Heart left ventricle (tissue), 16 donors: ENCODE results near the gene CCNI. TPM values are rescaled to one million over a fixed set of nuclear protein-coding genes. Genes with fewer than 3 reads are reported as not detected.
A peak's percentile ranks its signal among the peaks of the same experiment; 100 is the strongest.

ENCODE experiments used
- ATAC-seq, 4 donors: fragments of 200-7000 bp; cut with Tn5 transposase; one replicate each; pipeline ENCODE4 v1.9.1; 2020 to 2022; ENCODE audit warnings: moderate library complexity in 4 of 4, mild to moderate bottlenecking in 3 of 4, moderate number of reproducible peaks in 1 of 4
- DNase-seq, 5 donors: peaks; one replicate each; pipeline ENCODE4 v3.0.0-alpha.2; 2020
- H3K27ac ChIP-seq, 12 donors: fragments of 200-600 bp; sonication (generic) in 4 of 12; one replicate each; pipeline versions ENCODE4 v1.5.0 to v1.8.0; 2016 to 2022; ENCODE audit warnings: mild to moderate bottlenecking in 2 of 12
- H3K27me3 ChIP-seq, 9 donors: fragments of 200-600 bp; sonication (generic) in 2 of 9; one replicate each; pipeline versions ENCODE4 v1.5.1 to v1.8.0; 2016 to 2022; ENCODE audit warnings: mild to moderate bottlenecking in 3 of 9
- H3K36me3 ChIP-seq, 9 donors: fragments of 200-600 bp; sonication (generic) in 2 of 9; one replicate each; pipeline versions ENCODE4 v1.5.0 to v1.8.0; 2018 to 2022; ENCODE audit warnings: mild to moderate bottlenecking in 2 of 9
- H3K4me1 ChIP-seq, 12 donors: fragments of 200-600 bp; sonication (generic) in 4 of 12; one replicate each; pipeline versions ENCODE4 v1.5.0 to v1.8.0; 2016 to 2022; ENCODE audit warnings: mild to moderate bottlenecking in 3 of 12
- H3K4me3 ChIP-seq, 12 donors: fragments of 200-600 bp; sonication (generic) in 4 of 12; one replicate each; pipeline versions ENCODE4 v1.5.0 to v1.8.0; 2017 to 2022; ENCODE audit warnings: mild to moderate bottlenecking in 9 of 12, moderate library complexity in 4 of 12
- H3K9me3 ChIP-seq, 12 donors: fragments of 200-600 bp; sonication (generic) in 4 of 12; one replicate each; pipeline versions ENCODE4 v1.5.0 to v1.8.0; 2016 to 2022; ENCODE audit warnings: mild to moderate bottlenecking in 1 of 12
- POLR2A ChIP-seq, 2 donors: fragments of 450-650 bp; IDR thresholded peaks; one replicate each; pipeline ENCODE4 v1.6.1; 2017; ENCODE audit warnings: antibody characterized with exemption in 2 of 2, mild to moderate bottlenecking in 2 of 2, moderate library complexity in 2 of 2
- whole genome bisulfite sequencing, 4 donors: extraction: QIAGEN DNeasy Blood & Tissue Kit in 2 of 4; methylation state at CpG; one replicate each; pipeline versions ENCODE4 v1.1.5 to v1.1.7; 2013 to 2018; 5-methylcytosine and 5-hydroxymethylcytosine counted together
- intact Hi-C, 10 donors: fragments of 100-400 bp; cut with DNase I; formaldehyde crosslinking; loops; one replicate each; pipeline versions ENCODE4 v1.11.1 to v1.14.2; 2022
- polyA plus RNA-seq, 2 donors: library from polyadenylated mRNA; stranded (reverse); fragments of 200-250 nt; gene quantifications; one replicate each; pipeline ENCODE4 v1.2.3, GENCODE V29; 2013
- total RNA-seq, 9 donors: library from RNA; depleted of rRNA in 2 of 9; stranded (reverse); fragments of >200 nt in 2 of 9; fragmentation: NEBNext Ultra II Directional in 3 of 9; extraction: Animal tissue kit (Norgen Biotek cat#: 25700) in 3 of 9; gene quantifications; one replicate each; pipeline versions ENCODE4 v1.1.0 to v1.2.4, GENCODE V29; 2016 to 2023
- TF ChIP-seq, protein P1 (sequence below), 12 donors: fragments of 200-600 bp; sonication (generic) in 4 of 12; IDR thresholded peaks; one replicate each; pipeline versions ENCODE4 v1.5.0 to v1.8.0; 2018 to 2022; ENCODE audit warnings: antibody characterized with exemption in 12 of 12, mild to moderate bottlenecking in 5 of 12
- donor health status: ischemic (EF 13 %, LVEDD 7.1; RV severe dilation, severe dysfunction).
- donor health status: healthy with polysubstance abuse.
- donor health status: DM: no; HTN: yes; CAD: no.
- donor health status: DM: no; HTN: no; CAD: no.
- donor health status: ischemic (EF 25% LVEDD 6.9; RV normal size, moderate dysfunction).
- donor health status: ischemic (EF 25% LVEDD 5.7; RV mildly dilated, moderate dysfunction).
- donor health status: healthy.
- donor health status: DM: yes; HTN: yes; CAD: no.
- donor health status: ischemic (EF 35%, LVEDD 5.7; RV mildly dilated, moderate dysfunction).
- donor health status: nonischemic (EF 11% LVEDD 7.7; RV severe dilation, severe dysfunction).
- donor health status: DM: yes; HTN: yes; CAD: no.
- donor health status: PGD.
- donor health status: ischemic (EF 29% LVEDD 5.4; RV normal size, mild dysfunction).
- donor health status: nonischemic (EF 23%, LVEDD 6.1; RV moderate dilation, normal function).

Gene CCNI
- total and polyA plus RNA-seq, 11 donors = 49.4 to 356 (median 299) TPM

DNA sequence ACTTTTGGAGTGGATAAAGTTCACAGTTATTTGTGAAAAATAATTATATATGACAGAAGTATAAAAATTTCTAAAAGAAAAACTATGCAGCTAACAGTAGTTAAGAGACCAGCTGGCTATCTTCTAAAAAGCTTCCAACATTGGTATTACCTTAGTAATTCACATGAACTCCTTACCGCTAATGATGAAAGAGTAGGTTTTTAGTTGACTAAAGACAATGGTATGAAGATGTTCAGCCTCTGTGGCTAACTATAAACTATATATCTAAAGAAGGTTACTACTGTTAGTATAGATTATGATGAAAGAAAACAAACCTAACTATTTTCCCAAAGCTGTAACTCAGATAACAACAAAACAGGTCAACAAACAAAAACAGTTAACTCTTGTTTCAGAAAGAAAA is 10.4 kb downstream of the CCNI start:
- WGBS, 4 donors = 95 to 99% (median 97%) methylated on average over 1 of the region's 1 CpG
- H3K4me1 ChIP-seq = peaks cover 0 to 35% (median 6%) of the 10 kb centered on the region in 12 donors
- no peak overlapping the region for H3K27ac ChIP-seq
- no peaks in the 10 kb centered on the region for H3K9me3 ChIP-seq
- intact Hi-C loops = no loop called here
- no peak for DNase-seq
- no peak overlapping the region for H3K4me3 ChIP-seq
- peaks cover 0 to 71% (median 60%) of the 10 kb centered on the region in 9 donors for H3K36me3 ChIP-seq
- no peak for ATAC-seq
- no peak for TF ChIP-seq POLR2A (IDR thresholded peaks at IDR 0.05)
- TF ChIP-seq, protein P1, sequence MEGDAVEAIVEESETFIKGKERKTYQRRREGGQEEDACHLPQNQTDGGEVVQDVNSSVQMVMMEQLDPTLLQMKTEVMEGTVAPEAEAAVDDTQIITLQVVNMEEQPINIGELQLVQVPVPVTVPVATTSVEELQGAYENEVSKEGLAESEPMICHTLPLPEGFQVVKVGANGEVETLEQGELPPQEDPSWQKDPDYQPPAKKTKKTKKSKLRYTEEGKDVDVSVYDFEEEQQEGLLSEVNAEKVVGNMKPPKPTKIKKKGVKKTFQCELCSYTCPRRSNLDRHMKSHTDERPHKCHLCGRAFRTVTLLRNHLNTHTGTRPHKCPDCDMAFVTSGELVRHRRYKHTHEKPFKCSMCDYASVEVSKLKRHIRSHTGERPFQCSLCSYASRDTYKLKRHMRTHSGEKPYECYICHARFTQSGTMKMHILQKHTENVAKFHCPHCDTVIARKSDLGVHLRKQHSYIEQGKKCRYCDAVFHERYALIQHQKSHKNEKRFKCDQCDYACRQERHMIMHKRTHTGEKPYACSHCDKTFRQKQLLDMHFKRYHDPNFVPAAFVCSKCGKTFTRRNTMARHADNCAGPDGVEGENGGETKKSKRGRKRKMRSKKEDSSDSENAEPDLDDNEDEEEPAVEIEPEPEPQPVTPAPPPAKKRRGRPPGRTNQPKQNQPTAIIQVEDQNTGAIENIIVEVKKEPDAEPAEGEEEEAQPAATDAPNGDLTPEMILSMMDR (IDR thresholded peaks at IDR 0.05) = no peak
- H3K27me3 ChIP-seq = no peaks in the 10 kb centered on the region

DNA sequence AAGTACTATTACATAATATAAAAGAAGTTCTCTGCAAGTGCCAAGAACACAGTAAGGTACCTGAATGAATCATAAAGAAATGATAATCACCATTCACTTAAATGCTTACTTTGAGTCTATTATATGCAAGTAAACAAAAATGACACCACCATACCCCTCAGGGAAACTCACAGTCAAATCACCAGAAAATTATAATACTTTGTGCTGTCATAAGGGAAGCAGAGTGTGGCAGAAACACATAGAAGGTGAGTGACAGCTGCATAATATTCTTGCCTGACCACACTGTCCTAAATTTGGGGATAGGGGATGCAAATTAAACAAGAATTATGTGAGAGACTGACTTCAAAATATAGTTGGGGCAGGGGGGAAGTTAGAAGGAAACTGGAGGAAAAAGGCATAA is 12.9 kb downstream of the CCNI start:
- ATAC-seq = no peak
- H3K36me3 ChIP-seq = peaks cover 0 to 91% (median 75%) of the 10 kb centered on the region in 9 donors
- DNase-seq = no peak
- no peaks in the 10 kb centered on the region for H3K9me3 ChIP-seq
- H3K4me3 ChIP-seq = no peak overlapping the region
- H3K4me1 ChIP-seq = peaks cover 0 to 21% (median 4%) of the 10 kb centered on the region in 12 donors
- intact Hi-C loops = no loop called here
- no peak overlapping the region for H3K27ac ChIP-seq
- H3K27me3 ChIP-seq = no peaks in the 10 kb centered on the region
- TF ChIP-seq, protein P1 (IDR thresholded peaks at IDR 0.05) = no peak
- no peak for TF ChIP-seq POLR2A (IDR thresholded peaks at IDR 0.05)

DNA sequence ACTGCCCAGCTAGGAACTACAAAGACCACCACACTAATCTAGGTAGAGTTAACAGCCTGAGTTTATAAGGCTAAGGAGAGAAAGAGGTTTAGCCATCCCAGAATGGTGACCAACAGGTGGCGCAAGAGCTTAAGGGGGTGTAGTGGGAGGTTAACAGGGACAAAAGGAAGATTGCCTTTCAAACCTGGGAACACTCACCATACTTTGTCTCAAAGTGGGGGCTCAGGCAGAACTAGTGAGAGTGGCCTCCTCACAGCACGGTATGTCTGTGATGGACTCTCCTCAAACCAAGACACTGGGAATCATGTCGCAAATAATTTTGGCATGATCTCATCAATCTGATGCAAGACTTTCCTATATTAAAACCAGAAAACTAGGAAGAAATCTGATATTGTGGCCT is 23.4 kb downstream of the CCNI start:
- H3K4me3 ChIP-seq = no peak overlapping the region
- no peak overlapping the region for H3K27ac ChIP-seq
- 81 to 95% (median 84%) methylated on average over 3 of the region's 3 CpGs for WGBS, 4 donors
- ATAC-seq = peak in 2 of 4 donors; percentile 36 to 38
- peaks cover 0 to 3% (median 0%) of the 10 kb centered on the region in 12 donors for H3K9me3 ChIP-seq
- TF ChIP-seq, protein P1 (IDR thresholded peaks at IDR 0.05) = peak; percentile 21 to 61 (median 42)
- no peak for TF ChIP-seq POLR2A (IDR thresholded peaks at IDR 0.05)
- no peaks in the 10 kb centered on the region for H3K27me3 ChIP-seq
- H3K36me3 ChIP-seq = peaks cover 0 to 98% (median 94%) of the 10 kb centered on the region in 9 donors
- H3K4me1 ChIP-seq = peaks cover 0 to 11% (median 2%) of the 10 kb centered on the region in 12 donors
- intact Hi-C loops = loop anchor here in 1 of 10 donors (1.0 kb wide), 1 partner anchor 151 kb away; no protein-coding TSS in a partner anchor
- DNase-seq = peak in 2 of 5 donors; percentile 36 to 43

DNA sequence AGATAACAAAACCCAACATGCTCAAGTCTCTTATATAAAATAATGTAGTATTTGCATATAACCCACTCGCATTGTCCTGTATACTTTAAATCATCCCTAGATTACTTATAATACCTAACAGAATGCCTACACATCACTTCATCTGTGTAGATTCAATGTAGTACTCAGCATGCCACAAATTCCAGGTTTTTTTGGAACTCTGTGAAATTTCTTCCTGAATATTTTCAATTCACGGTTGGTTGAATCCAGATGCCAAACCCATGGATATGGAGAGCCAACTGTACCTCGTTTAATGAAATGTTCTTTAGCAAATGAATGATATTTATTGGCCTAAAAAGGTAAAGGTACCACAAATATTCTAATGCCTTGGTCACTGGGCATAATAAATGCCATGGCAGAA is 24.8 kb downstream of the CCNI start:
- intact Hi-C loops = loop anchor here in 1 of 10 donors (2.0 kb wide), 1 partner anchor 152 kb away; no protein-coding TSS in a partner anchor
- Histone ChIP-seq H3K27ac (no peak overlapping the region), H3K36me3 (peaks cover 0 to 100% (median 95%) of the 10 kb centered on the region in 9 donors), H3K4me1 (peaks cover 0 to 3% (median 0%) of the 10 kb centered on the region in 12 donors), H3K9me3 (no peaks in the 10 kb centered on the region), H3K27me3 (no peaks in the 10 kb centered on the region), H3K4me3 (no peak overlapping the region)
- TF ChIP-seq, protein P1 (IDR thresholded peaks at IDR 0.05) = no peak
- TF ChIP-seq POLR2A (IDR thresholded peaks at IDR 0.05) = no peak
- ATAC-seq (no peak), DNase-seq (no peak)
- whole genome bisulfite sequencing, 4 donors = 87 to 91% (median 89%) methylated on average over 3 of the region's 3 CpGs
